HepG2 (cell line): ENCODE measurements around the gene LSM2. TPM values are rescaled to one million over a fixed set of nuclear protein-coding genes. Genes with fewer than 3 reads are reported as not detected.

Source experiments
- DR1 ChIP-seq: sonication (generic); formaldehyde crosslinking; IDR thresholded peaks from 2 replicates; pipeline ENCODE4 v1.8.0; 2021; ENCODE audit warnings: mild to moderate bottlenecking, missing genetic modification reagents, inconsistent platforms
- FLYWCH1 ChIP-seq: sonication (generic); formaldehyde crosslinking; IDR thresholded peaks from 2 replicates; pipeline ENCODE4 v1.8.1; 2023; ENCODE audit warnings: mild to moderate bottlenecking, missing genetic modification reagents
- FOSL1 ChIP-seq: sonication (generic); formaldehyde crosslinking; IDR thresholded peaks from 2 replicates; pipeline ENCODE4 v1.9.0; 2021; ENCODE audit warnings: missing genetic modification reagents, borderline replicate concordance
- FOXK2 ChIP-seq: fragments of 450-650 bp; IDR thresholded peaks from 2 replicates; pipeline ENCODE4 v1.6.1; 2016
- HNF4A ChIP-seq: sonication (generic); formaldehyde crosslinking; IDR thresholded peaks from 2 replicates; pipeline ENCODE4 v1.4.0; 2020; ENCODE audit warnings: missing genetic modification reagents
- KAT7 ChIP-seq: IDR thresholded peaks from 2 replicates; pipeline ENCODE4 v1.6.1; 2018; ENCODE audit warnings: borderline replicate concordance, missing compliant biosample characterization
- KDM5B ChIP-seq: sonication (generic); formaldehyde crosslinking; IDR thresholded peaks from 2 replicates; pipeline ENCODE4 v1.4.0; 2020; ENCODE audit warnings: missing genetic modification reagents, mild to moderate bottlenecking, borderline replicate concordance
- PHF8 ChIP-seq: sonication (generic); formaldehyde crosslinking; IDR thresholded peaks from 2 replicates; pipeline ENCODE4 v1.5.0; 2020; ENCODE audit warnings: missing genetic modification reagents
- RORA ChIP-seq: sonication (generic); formaldehyde crosslinking; IDR thresholded peaks from 2 replicates; pipeline ENCODE4 v1.5.0; 2020; ENCODE audit warnings: mild to moderate bottlenecking, missing genetic modification reagents, moderate library complexity
- SALL2 ChIP-seq: sonication (generic); formaldehyde crosslinking; IDR thresholded peaks from 2 replicates; pipeline ENCODE4 v1.8.1; 2023; ENCODE audit warnings: mild to moderate bottlenecking, missing genetic modification reagents, inconsistent platforms
- SETDB1 ChIP-seq: sonication (generic); formaldehyde crosslinking; IDR thresholded peaks from 2 replicates; pipeline ENCODE4 v1.5.1; 2020; ENCODE audit warnings: missing genetic modification reagents, mild to moderate bottlenecking, borderline replicate concordance
- THYN1 ChIP-seq: sonication (generic); formaldehyde crosslinking; IDR thresholded peaks from 2 replicates; pipeline ENCODE4 v1.8.1; 2023; ENCODE audit warnings: low read depth, mild to moderate bottlenecking, moderate library complexity, missing genetic modification reagents, borderline replicate concordance
- TP53 ChIP-seq: sonication (generic); formaldehyde crosslinking; conservative IDR thresholded peaks from 2 replicates; pipeline ENCODE4 v1.4.0; 2020; ENCODE audit warnings: missing genetic modification reagents
- ZFP36L1 ChIP-seq: sonication (generic); formaldehyde crosslinking; IDR thresholded peaks from 2 replicates; pipeline ENCODE4 v1.8.0; 2022; ENCODE audit warnings: mild to moderate bottlenecking, missing genetic modification reagents, moderate library complexity
- ZFP90 ChIP-seq: sonication (generic); formaldehyde crosslinking; IDR thresholded peaks from 2 replicates; pipeline ENCODE4 v1.8.0; 2022; ENCODE audit warnings: missing genetic modification reagents, mild to moderate bottlenecking, inconsistent platforms, borderline replicate concordance
- ZNF296 ChIP-seq: sonication (generic); formaldehyde crosslinking; conservative IDR thresholded peaks from 2 replicates; pipeline ENCODE4 v1.5.0; 2020; ENCODE audit warnings: mild to moderate bottlenecking, missing genetic modification reagents
- ZNF354B ChIP-seq: sonication (generic); formaldehyde crosslinking; IDR thresholded peaks from 2 replicates; pipeline ENCODE4 v1.8.0; 2022; ENCODE audit warnings: mild to moderate bottlenecking, missing genetic modification reagents
- ZNF44 ChIP-seq: sonication (generic); formaldehyde crosslinking; IDR thresholded peaks from 2 replicates; pipeline ENCODE4 v1.5.1; 2020; ENCODE audit warnings: mild to moderate bottlenecking, missing genetic modification reagents
- ZNF577 ChIP-seq: sonication (generic); formaldehyde crosslinking; IDR thresholded peaks from 2 replicates; pipeline ENCODE4 v1.4.0; 2020; ENCODE audit warnings: mild to moderate bottlenecking, low read depth, missing genetic modification reagents, borderline replicate concordance
- polyA plus RNA-seq, 8 experiments: library from polyadenylated mRNA; depleted of rRNA in 3 of 8; stranded (reverse) in 7 of 8; unstranded in 1 of 8; fragments of >200 nt; fragmentation: Illumina TruSeq in 4 of 8; extraction: Trizol in 4 of 8; gene quantifications; 2 replicates each; pipeline versions ENCODE4 v1.2.1 to v1.2.3, GENCODE V29; 2011 to 2016; ENCODE audit warnings: low read depth in 4 of 8, missing spikeins in 1 of 8, mixed read lengths in 1 of 8; ENCODE audit not compliant: insufficient read depth in 1 of 8
- total RNA-seq, 5 experiments: library from RNA; depleted of rRNA; stranded (reverse); fragments of >200 nt; fragmentation: Illumina TruSeq; extraction: Trizol; gene quantifications; 2 replicates each; pipeline ENCODE4 v1.2.3, GENCODE V29; 2016; ENCODE audit warnings: low read depth in 1 of 5
- TF ChIP-seq, protein P1 (sequence below): sonication (generic); formaldehyde crosslinking; IDR thresholded peaks from 2 replicates; pipeline ENCODE4 v1.4.0; 2020; ENCODE audit warnings: mild to moderate bottlenecking, missing genetic modification reagents
- TF ChIP-seq, protein P2 (sequence below): sonication (generic); formaldehyde crosslinking; IDR thresholded peaks from 2 replicates; pipeline ENCODE4 v1.5.0; 2020; ENCODE audit warnings: missing genetic modification reagents
- TF ChIP-seq, protein P3 (sequence below): sonication (generic); formaldehyde crosslinking; IDR thresholded peaks from 2 replicates; pipeline ENCODE4 v1.4.0; 2020; ENCODE audit warnings: missing genetic modification reagents
- TF ChIP-seq, protein P4 (sequence below): sonication (generic); formaldehyde crosslinking; IDR thresholded peaks from 2 replicates; pipeline ENCODE4 v1.4.0; 2020; ENCODE audit warnings: missing genetic modification reagents
- TF ChIP-seq, protein P5 (sequence below): sonication (generic); formaldehyde crosslinking; IDR thresholded peaks from 2 replicates; pipeline ENCODE4 v1.9.0; 2021; ENCODE audit warnings: missing genetic modification reagents, mild to moderate bottlenecking, borderline replicate concordance
- TF ChIP-seq, protein P6 (sequence below): sonication (generic); formaldehyde crosslinking; IDR thresholded peaks from 2 replicates; pipeline ENCODE4 v1.4.0; 2020; ENCODE audit warnings: missing genetic modification reagents

LSM2 gene
- total and polyA plus RNA-seq, 2 of the 13 experiments (the other 11 are each of a cell fraction or from before 2014, with no cell fraction given): 69.4 to 90.5 TPM

DNA sequence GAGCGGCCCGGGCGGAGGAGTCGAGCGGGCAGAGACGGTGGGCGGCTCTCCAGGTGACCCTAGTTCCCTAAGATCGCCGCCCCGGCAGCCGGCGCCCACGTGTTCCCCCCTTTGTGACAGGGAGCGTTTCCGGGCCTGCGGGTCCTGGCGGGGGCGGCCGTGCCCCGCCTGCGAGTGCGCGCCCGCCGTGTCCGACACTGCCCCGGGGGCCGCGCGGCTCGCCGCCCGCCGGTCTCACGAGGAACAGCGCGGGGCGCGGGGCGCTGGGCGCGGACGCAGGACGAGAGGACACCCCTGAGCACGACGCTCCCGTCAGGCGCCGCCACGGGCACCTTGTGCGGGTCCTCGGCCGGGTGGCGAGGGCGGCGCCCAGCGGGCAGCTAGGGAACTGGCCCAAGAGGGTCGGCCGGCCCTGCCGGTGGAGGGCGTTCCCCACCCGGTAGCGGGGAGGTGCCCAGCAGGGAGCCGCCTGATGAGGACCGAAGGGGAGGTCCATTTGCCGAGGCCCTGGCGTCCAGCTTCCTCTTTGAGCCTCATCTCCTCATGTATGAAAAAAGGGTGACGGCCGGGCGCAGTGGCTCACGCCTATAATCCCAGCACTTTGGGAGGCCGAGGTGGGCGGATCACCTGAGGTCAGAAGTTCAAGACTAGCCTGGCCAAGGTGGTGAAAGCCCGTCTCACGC is 11.0 kb downstream of the LSM2 start, which contains the start of gene VARS1 (continued):
- TF ChIP-seq, protein P1, sequence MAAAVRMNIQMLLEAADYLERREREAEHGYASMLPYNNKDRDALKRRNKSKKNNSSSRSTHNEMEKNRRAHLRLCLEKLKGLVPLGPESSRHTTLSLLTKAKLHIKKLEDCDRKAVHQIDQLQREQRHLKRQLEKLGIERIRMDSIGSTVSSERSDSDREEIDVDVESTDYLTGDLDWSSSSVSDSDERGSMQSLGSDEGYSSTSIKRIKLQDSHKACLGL: peak; percentile 100
- peak; percentile 59; the same call in 1 of the 2 replicates for TF ChIP-seq PHF8
- TF ChIP-seq, protein P2, sequence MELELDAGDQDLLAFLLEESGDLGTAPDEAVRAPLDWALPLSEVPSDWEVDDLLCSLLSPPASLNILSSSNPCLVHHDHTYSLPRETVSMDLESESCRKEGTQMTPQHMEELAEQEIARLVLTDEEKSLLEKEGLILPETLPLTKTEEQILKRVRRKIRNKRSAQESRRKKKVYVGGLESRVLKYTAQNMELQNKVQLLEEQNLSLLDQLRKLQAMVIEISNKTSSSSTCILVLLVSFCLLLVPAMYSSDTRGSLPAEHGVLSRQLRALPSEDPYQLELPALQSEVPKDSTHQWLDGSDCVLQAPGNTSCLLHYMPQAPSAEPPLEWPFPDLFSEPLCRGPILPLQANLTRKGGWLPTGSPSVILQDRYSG (CRISPR knock-in tag): no peak; the same call in 1 of the 2 replicates
- TF ChIP-seq ZNF44 (CRISPR knock-in tag): peak; percentile 56; the same call in 1 of the 2 replicates
- TF ChIP-seq HNF4A (CRISPR knock-in tag): no peak; the same call in 1 of the 2 replicates
- TF ChIP-seq ZFP36L1 (CRISPR knock-in tag): peak; percentile 80; the same call in 1 of the 2 replicates
- peak; percentile 71; the same call in 1 of the 2 replicates for TF ChIP-seq DR1
- peak; percentile 61 for TF ChIP-seq ZFP90 (CRISPR knock-in tag)
- TF ChIP-seq ZNF296 (CRISPR knock-in tag): no peak
- TF ChIP-seq KDM5B (CRISPR knock-in tag): peak; percentile 84; the same call in 1 of the 2 replicates
- TF ChIP-seq, protein P3, sequence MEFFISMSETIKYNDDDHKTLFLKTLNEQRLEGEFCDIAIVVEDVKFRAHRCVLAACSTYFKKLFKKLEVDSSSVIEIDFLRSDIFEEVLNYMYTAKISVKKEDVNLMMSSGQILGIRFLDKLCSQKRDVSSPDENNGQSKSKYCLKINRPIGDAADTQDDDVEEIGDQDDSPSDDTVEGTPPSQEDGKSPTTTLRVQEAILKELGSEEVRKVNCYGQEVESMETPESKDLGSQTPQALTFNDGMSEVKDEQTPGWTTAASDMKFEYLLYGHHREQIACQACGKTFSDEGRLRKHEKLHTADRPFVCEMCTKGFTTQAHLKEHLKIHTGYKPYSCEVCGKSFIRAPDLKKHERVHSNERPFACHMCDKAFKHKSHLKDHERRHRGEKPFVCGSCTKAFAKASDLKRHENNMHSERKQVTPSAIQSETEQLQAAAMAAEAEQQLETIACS (CRISPR knock-in tag): peak; percentile 76; the same call in 1 of the 2 replicates
- no peak for TF ChIP-seq THYN1 (CRISPR knock-in tag)
- TF ChIP-seq, protein P4, sequence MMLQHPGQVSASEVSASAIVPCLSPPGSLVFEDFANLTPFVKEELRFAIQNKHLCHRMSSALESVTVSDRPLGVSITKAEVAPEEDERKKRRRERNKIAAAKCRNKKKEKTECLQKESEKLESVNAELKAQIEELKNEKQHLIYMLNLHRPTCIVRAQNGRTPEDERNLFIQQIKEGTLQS (CRISPR knock-in tag): 0 out of 2 replicates have a peak, but pooled peaks have one; percentile 32
- TF ChIP-seq KAT7 (CRISPR knock-in tag): peak; percentile 91; the same call in 1 of the 2 replicates
- no peak for TF ChIP-seq FLYWCH1 (CRISPR knock-in tag)
- TF ChIP-seq, protein P5, sequence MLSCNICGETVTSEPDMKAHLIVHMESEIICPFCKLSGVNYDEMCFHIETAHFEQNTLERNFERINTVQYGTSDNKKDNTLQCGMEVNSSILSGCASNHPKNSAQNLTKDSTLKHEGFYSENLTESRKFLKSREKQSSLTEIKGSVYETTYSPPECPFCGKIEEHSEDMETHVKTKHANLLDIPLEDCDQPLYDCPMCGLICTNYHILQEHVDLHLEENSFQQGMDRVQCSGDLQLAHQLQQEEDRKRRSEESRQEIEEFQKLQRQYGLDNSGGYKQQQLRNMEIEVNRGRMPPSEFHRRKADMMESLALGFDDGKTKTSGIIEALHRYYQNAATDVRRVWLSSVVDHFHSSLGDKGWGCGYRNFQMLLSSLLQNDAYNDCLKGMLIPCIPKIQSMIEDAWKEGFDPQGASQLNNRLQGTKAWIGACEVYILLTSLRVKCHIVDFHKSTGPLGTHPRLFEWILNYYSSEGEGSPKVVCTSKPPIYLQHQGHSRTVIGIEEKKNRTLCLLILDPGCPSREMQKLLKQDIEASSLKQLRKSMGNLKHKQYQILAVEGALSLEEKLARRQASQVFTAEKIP: no peak
- no peak for TF ChIP-seq RORA
- TF ChIP-seq ZNF354B (CRISPR knock-in tag): no peak
- no peak for TF ChIP-seq FOSL1 (CRISPR knock-in tag)
- TF ChIP-seq, protein P6, sequence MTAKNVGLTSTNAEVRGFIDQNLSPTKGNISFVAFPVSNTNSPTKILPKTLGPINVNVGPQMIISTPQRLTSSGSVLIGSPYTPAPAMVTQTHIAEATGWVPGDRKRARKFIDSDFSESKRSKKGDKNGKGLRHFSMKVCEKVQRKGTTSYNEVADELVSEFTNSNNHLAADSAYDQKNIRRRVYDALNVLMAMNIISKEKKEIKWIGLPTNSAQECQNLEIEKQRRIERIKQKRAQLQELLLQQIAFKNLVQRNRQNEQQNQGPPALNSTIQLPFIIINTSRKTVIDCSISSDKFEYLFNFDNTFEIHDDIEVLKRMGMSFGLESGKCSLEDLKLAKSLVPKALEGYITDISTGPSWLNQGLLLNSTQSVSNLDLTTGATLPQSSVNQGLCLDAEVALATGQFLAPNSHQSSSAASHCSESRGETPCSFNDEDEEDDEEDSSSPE (CRISPR knock-in tag): no peak
- no peak for TF ChIP-seq FOXK2
- TF ChIP-seq TP53 (CRISPR knock-in tag): no peak
- no peak for TF ChIP-seq SETDB1 (CRISPR knock-in tag)
- no peak for TF ChIP-seq ZNF577
- peak; percentile 95 for TF ChIP-seq SALL2 (CRISPR knock-in tag)
